IPS-18c (cell line): ENCODE results near the gene SUMO4.

Experiments
- H3K4me3 ChIP-seq: 2 replicates; pipeline ENCODE4 v1.7.0; 2013; ENCODE audit warnings: low read depth, mild to moderate bottlenecking, low read length, moderate library complexity; ENCODE audit not compliant: insufficient read depth
- H3K9me3 ChIP-seq: one replicate; pipeline ENCODE4 v1.6.1; 2013; ENCODE audit warnings: mild to moderate bottlenecking, low read length, moderate library complexity; ENCODE audit not compliant: control insufficient read depth, insufficient read depth

Gene SUMO4

DNA sequence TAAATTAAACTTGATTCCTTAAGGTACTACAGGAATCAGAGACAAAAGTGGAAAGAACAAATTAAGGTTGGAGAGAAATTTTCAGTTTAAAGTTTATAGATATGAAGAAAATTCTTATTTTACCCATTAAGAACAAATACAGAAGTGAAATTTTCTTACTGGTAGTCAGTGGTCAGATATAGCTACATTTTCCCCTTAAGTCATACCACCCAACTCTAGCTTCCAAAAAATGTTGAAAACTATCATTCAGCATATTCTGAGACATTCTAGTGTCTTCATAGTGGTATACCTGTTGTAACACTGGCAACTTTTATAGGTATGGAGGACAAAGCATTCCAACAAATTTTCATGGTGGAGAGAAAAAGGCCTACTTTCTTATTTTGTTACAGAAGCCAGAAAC lies 15.6 kb upstream of the SUMO4 start:
- Histone ChIP-seq H3K9me3 (no peaks in the 10 kb centered on the region), H3K4me3 (no peak overlapping the region)

DNA sequence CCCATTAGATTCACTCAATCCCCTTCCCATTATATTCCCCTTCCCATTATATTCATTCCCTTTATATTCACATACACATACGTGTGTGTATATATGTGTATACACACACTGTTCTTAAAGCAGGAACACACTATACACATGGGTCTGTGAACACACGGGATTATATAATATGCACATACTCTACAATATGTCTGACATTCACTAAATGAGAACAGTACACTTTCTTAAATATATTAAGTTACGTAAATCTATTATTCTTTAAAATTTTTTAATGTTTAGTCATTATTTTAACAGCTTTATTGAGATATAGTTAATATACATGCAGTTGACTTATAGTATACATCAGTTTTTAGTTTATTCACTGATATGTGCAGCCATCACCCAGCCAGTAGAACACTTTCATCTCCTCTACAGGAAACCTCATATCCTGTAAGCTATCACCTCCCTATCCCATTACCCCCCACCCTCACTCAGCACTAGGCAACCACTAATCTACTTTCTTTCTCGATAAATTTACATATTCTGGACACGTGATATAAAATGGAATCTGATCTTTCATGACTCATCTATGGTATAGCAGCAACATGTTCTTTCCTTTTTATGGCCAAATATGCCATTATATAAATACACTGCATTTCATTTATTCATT lies 13.9 kb upstream of the SUMO4 start:
- Histone ChIP-seq H3K9me3 (no peaks in the 10 kb centered on the region), H3K4me3 (no peak overlapping the region)

- H3K4me3 ChIP-seq = no peak overlapping the region
- H3K9me3 ChIP-seq = no peaks in the 10 kb centered on the region
These were observed 12.1 kb upstream of the SUMO4 start for GRCh38 chr6:149387779-149388512.

DNA sequence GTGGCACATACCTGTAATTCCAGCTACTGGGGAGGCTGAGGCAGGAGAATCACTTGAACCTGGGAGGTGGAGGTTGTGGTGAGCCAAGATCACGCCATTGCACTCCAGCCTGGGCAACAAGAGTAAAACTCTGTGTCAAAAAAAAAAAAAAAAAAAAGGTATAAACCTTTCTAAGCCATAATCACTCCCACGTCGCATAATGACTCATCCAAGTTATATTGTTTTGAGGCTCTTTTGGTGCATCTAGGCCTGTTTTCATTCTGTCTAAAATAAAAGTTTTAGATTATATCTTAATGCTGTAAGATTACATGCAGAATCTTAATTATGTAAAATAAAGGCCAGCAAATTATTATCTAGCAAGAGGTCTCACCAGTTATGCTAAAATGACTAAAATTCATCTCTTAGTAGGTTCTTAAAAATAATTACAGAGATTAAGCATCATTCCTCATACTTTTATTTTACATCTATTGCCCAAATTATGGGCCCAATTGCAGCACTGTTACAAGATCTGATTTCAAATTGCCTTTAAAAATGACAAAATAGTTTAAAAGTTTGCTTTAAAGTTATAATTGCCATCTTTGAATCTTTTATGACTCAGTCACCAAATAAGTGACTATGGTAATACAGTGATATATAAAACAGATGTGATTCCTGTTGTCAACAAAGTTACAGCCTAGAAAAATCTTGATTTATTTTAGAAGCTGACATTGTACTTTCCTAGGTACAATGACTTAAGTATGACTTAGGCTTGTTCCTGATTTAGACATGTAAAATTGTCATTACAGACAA lies 10.4 kb upstream of the SUMO4 start:
- no peak overlapping the region for H3K4me3 ChIP-seq
- H3K9me3 ChIP-seq = no peaks in the 10 kb centered on the region

GRCh38 chr6:149392093-149392492 lies 8.0 kb upstream of the SUMO4 start:
- Histone ChIP-seq H3K4me3 (no peak overlapping the region), H3K9me3 (no peaks in the 10 kb centered on the region)

DNA sequence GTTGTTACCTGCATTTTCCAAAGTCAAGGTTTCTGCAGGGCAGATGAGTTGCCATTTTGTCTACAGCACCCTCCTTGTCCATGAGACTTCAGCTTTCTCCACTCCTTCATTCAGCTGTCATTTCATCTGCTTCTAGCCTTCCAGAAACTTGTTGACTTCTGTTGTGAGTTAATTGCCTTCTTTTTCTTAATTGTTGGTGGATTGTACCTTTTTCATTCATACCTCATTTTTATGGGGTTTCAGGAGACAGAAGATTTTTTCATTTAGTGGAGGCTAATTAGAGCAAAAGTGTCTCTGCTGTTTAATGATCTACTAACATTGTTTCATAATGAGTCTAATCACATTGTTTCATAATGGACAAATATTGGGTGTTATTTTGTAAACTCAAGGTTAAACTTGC lies 7.5 kb upstream of the SUMO4 start:
- H3K4me3 ChIP-seq = no peak overlapping the region
- H3K9me3 ChIP-seq = no peaks in the 10 kb centered on the region

DNA sequence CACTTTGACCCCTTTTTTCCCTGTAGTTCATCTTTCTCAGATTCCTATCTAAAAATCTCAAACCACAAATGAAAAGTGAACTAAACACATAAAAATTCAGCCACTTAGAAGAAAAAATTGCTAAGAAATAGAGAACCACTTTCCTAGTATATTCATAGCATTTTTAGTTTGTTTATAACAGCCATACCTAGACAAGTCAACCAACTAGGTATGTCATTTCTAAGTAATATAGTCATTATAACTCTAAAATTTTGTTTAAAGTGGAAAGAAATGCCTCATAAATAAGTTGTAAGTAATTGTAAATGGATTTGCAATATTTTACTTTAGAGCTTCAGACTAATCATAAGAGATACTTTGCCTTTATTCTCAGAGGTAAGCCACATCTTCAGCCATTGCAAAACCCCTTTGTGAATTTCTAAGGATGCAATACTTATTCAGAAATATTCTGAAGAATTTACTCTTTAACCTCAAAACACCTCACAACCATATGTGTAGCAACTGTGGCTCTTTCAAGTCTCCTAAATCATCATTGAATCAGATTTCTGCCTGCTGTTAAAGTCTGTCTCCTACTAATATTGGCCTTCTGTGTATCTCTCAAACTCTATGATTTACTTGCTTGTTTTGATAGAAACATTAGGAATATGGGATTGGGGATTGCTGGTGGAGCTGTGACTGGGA lies 6.9 kb upstream of the SUMO4 start:
- Histone ChIP-seq H3K4me3 (no peak overlapping the region), H3K9me3 (no peaks in the 10 kb centered on the region)

DNA sequence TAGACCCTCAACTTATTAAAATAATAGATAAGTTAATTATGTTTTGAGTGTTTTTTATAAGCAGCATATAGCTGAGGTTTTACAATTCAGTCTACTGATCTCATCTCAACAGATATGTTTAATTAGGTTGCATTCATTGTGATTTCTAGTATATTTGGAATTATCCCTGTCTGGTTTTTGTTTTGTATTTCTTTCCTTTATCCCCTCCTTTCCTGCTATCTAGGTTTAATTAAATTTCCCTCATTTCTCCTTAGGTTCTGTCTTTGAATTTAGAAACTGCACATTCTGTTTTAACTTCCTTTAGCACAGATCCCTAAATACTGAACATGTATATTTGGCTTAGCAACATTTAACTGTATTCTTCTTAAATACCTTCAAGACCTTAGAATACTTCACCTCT lies 4.9 kb upstream of the SUMO4 start:
- Histone ChIP-seq H3K4me3 (no peak overlapping the region), H3K9me3 (no peaks in the 10 kb centered on the region)

- Histone ChIP-seq H3K4me3 (no peak overlapping the region), H3K9me3 (no peaks in the 10 kb centered on the region)
These were observed 2.7 kb upstream of the SUMO4 start for GRCh38 chr6:149397384-149397783.

GRCh38 chr6:149403534-149403933 lies 3.5 kb downstream of the SUMO4 start:
- no peak overlapping the region for H3K4me3 ChIP-seq
- H3K9me3 ChIP-seq = no peaks in the 10 kb centered on the region

DNA sequence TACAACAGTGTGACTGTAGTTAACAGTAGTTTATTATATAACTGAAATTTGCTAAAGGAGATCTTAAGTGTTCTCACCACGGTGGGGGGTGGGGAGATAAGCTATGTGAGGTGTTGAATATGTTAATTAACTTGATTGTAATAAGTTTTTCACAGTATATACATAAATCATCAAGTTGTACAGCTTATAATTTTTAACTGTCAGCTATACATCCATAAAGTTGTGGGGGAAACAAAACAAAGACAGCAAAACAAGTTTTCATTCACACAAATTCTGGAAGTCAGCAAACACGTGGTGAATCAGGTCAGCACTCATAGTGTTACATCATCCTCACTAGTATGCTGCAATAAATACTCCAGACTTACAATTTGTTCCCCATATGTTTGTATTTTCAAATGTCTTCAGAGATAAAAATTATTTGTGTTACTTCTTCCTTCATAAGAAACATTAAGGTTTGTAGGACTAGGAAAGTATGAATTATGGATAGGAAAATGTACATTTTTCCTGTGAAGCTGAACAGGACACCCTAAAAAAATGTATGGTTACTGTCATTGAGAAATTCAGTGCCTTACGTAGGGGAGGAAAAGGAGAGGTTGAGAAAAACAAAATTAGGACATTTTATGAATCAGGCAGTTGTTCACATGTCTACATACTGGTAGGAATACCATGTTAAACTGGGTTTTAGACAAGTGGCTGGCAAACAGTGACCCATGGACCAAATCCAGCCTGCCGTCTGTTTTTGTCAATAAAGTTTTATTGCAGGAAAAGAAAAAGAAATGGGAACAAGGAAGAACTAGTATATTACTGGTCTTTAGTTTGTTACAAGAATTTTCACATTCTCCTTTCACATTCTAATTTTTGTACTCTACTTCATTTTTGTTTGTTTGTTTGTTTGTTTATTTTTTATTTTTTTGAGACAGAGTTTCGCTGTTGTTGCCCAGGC lies 6.0 kb downstream of the SUMO4 start:
- Histone ChIP-seq H3K9me3 (no peaks in the 10 kb centered on the region), H3K4me3 (no peak overlapping the region)

GRCh38 chr6:149409617-149410016 lies 9.6 kb downstream of the SUMO4 start:
- no peaks in the 10 kb centered on the region for H3K9me3 ChIP-seq

DNA sequence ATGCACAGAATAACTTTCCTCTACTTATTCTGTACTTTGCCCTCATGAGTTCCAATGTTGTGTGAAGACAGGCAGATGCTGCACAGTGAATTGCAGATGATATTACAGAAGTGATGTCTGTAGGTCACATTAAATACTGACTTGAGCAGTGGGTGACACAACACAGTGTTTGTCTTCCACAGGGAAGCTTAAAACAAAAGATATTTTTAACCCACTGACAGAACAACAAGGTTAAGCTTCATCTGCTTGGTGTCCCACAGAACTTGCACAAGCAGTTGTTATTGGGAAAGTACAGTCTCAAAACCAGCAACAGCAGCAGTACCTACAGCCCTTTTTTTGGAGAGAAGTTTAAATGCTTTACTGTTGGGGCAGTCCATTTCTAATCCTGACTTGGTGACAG lies 10.5 kb downstream of the SUMO4 start:
- Histone ChIP-seq H3K4me3 (no peak overlapping the region), H3K9me3 (no peaks in the 10 kb centered on the region)

More at GRCh38 chr6:149409617-149410016, 9.6 kb downstream of the SUMO4 start:
- no peak overlapping the region for H3K4me3 ChIP-seq

DNA sequence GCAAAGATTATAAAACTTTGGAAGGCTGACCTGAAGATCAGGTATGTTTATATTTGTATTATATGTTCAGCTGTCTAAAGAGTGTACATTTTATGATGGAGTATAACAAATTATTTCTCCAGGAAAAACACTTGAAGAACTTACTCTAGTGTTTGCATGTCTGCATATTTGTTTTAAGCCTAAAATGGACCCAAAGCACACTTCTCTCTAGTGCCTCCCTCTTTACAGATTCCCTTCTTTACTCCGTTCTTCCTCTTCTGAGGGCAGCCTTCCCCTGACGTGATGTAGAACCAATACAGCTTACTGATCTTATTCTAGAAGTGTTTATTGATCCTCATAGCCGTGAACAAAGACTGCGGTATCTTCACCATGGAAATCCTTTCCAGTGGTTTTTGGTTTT lies 13.9 kb downstream of the SUMO4 start:
- no peak overlapping the region for H3K4me3 ChIP-seq
- no peaks in the 10 kb centered on the region for H3K9me3 ChIP-seq

GRCh38 chr6:149414821-149415220 lies 14.8 kb downstream of the SUMO4 start:
- Histone ChIP-seq H3K4me3 (no peak overlapping the region), H3K9me3 (no peaks in the 10 kb centered on the region)

DNA sequence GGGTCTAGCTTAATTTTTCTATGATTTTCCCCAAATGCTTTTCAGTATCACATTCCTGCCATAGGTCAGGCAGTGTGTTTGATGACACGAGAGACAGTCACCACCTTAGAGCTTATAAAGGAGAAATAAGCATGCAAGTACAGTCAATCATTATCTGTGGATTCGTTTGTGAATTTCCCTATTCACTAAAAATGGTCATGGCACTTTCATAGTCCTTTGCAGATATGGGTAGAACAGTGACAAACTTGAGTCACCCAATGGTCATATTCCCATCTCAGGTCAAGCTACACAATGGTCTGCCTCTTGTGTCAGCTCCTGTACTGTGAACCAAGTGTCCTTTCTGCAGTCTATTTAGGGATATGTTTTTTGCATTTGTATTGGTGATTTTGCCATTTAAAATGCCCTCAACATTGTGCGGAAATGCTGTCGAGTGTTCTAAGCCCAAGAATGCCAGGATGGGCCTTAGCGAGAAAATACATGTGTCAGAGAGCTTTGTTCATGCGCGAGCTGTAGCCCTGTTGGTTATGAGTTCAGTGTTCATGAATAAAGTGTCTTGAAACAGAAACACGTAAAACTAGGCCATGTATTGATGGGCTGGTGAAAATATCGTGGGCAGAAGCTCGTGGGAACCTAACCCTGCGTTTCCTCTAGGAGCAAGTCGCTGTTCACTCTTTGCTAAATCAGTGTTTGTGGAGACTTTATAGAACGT lies 19.8 kb downstream of the SUMO4 start:
- H3K4me3 ChIP-seq = no peak overlapping the region
- H3K9me3 ChIP-seq = no peaks in the 10 kb centered on the region
